Spleen (tissue), 7 donors: ENCODE measurements around the gene ZNF516.

Source experiments
- CTCF ChIP-seq, 11 experiments: fragments of 200-600 bp in 7 of 11; fragments of 450-650 bp in 4 of 11; sonication (generic) in 4 of 11; IDR thresholded peaks in 8 of 11; conservative IDR thresholded peaks in 3 of 11; 1 replicate in 7 of 11; 2 replicates in 4 of 11; pipeline versions ENCODE4 v1.4.0 to v1.8.0; 2016 to 2021; ENCODE audit warnings: antibody characterized with exemption in 11 of 11, inconsistent platforms in 4 of 11, mild to moderate bottlenecking in 1 of 11
- POLR2A ChIP-seq, 3 donors: fragments of 450-650 bp; IDR thresholded peaks; one replicate each; pipeline ENCODE4 v1.5.1; 2017; ENCODE audit warnings: antibody characterized with exemption in 3 of 3, mild to moderate bottlenecking in 1 of 3
- POLR2AphosphoS5 ChIP-seq, 3 donors: sonication (generic); formaldehyde crosslinking; IDR thresholded peaks; one replicate each; pipeline ENCODE4 v1.5.1; 2017; ENCODE audit warnings: antibody characterized with exemption in 3 of 3
- donor health status: DM: no; HTN: no; CAD: no; lungs with moderate emphysema.
- donor health status: DM: no; HTN: no; CAD: no.
- donor health status: DM: no; HTN: no; CAD: no.

- TF ChIP-seq CTCF (IDR thresholded peaks at IDR 0.05 in 8 of 11, conservative IDR thresholded peaks at IDR 0.05 in 3 of 11) (no peak), POLR2AphosphoS5 (IDR thresholded peaks at IDR 0.05) (no peak), POLR2A (IDR thresholded peaks at IDR 0.05) (no peak)
Observed at GRCh38 chr18:76457475-76457874, 37.6 kb downstream of the ZNF516 start.
